ENCODE measurements around the gene CHRM1.

CHRM1 gene

GRCh38 chr11:62881579-62882430 lies 39.4 kb downstream of the CHRM1 start:
- peaks cover 49% of the 10 kb centered on the region for H3K36me3 ChIP-seq (ENCODE audit: control insufficient read depth, insufficient read depth, low read length, severe bottlenecking)
- peak overlapping the region; percentile 100 for H3K9ac ChIP-seq (ENCODE audit: low read length)
- no peaks in the 10 kb centered on the region for H3K9me3 ChIP-seq (ENCODE audit: control insufficient read depth, low read length)
- H3K4me1 ChIP-seq (ENCODE audit: control insufficient read depth, insufficient read depth, low read length), result peaks cover 50% of the 10 kb centered on the region
- H3K4me3 ChIP-seq (ENCODE audit: low read length), result peak overlapping the region; percentile 99
- DNase-seq (ENCODE audit: low read depth), result peak; percentile 99
- H3K27me3 ChIP-seq (replicated peaks; ENCODE audit: control insufficient read depth, insufficient read depth, low read length), result no peaks in the 10 kb centered on the region

GRCh38 chr11:62880803-62881578 lies 40.2 kb downstream of the CHRM1 start, which contains the start of gene SLC3A2:
Gene SLC3A2 (plus strand): TSS chr11:62880896. CDS start chr11:62881024, 128 bp downstream.
- no peaks in the 10 kb centered on the region for H3K27me3 ChIP-seq (replicated peaks; ENCODE audit: control insufficient read depth, insufficient read depth, low read length)
- peak within 1 kb of the TSS; percentile 99 for H3K4me3 ChIP-seq (ENCODE audit: low read length)
- peak; percentile 93 for DNase-seq (ENCODE audit: low read depth)
- H3K36me3 ChIP-seq (ENCODE audit: control insufficient read depth, insufficient read depth, low read length, severe bottlenecking), result peaks cover 40% of the 10 kb centered on the region
- H3K4me1 ChIP-seq (ENCODE audit: control insufficient read depth, insufficient read depth, low read length), result peaks cover 44% of the 10 kb centered on the region
- H3K9me3 ChIP-seq (ENCODE audit: control insufficient read depth, low read length), result no peaks in the 10 kb centered on the region
- peak within 1 kb of the TSS; percentile 100 for H3K9ac ChIP-seq (ENCODE audit: low read length)

GRCh38 chr11:62880231-62880802 lies 40.8 kb downstream of the CHRM1 start:
- Histone ChIP-seq H3K4me1 (ENCODE audit: control insufficient read depth, insufficient read depth, low read length) (peaks cover 39% of the 10 kb centered on the region), H3K9ac (ENCODE audit: low read length) (peak overlapping the region; percentile 100), H3K9me3 (ENCODE audit: control insufficient read depth, low read length) (no peaks in the 10 kb centered on the region), H3K4me3 (ENCODE audit: low read length) (peak overlapping the region; percentile 99), H3K27me3 (replicated peaks; ENCODE audit: control insufficient read depth, insufficient read depth, low read length) (no peaks in the 10 kb centered on the region), H3K36me3 (ENCODE audit: control insufficient read depth, insufficient read depth, low read length, severe bottlenecking) (peaks cover 34% of the 10 kb centered on the region)
- peak; percentile 80 for DNase-seq (ENCODE audit: low read depth)

- H3K4me3 ChIP-seq (ENCODE audit: low read length), result peak overlapping the region; percentile 99
- H3K36me3 ChIP-seq (ENCODE audit: control insufficient read depth, insufficient read depth, low read length, severe bottlenecking), result peaks cover 25% of the 10 kb centered on the region
- no peak for DNase-seq (ENCODE audit: low read depth)
- no peaks in the 10 kb centered on the region for H3K9me3 ChIP-seq (ENCODE audit: control insufficient read depth, low read length)
- peak overlapping the region; percentile 100 for H3K9ac ChIP-seq (ENCODE audit: low read length)
- H3K4me1 ChIP-seq (ENCODE audit: control insufficient read depth, insufficient read depth, low read length), result peaks cover 33% of the 10 kb centered on the region
- H3K27me3 ChIP-seq (replicated peaks; ENCODE audit: control insufficient read depth, insufficient read depth, low read length), result no peaks in the 10 kb centered on the region
These were observed 41.8 kb downstream of the CHRM1 start for GRCh38 chr11:62879235-62879978.

GRCh38 chr11:62876712-62877111 lies 44.5 kb downstream of the CHRM1 start:
- H3K4me3 ChIP-seq (ENCODE audit: low read length), result no peak overlapping the region
- H3K27me3 ChIP-seq (replicated peaks; ENCODE audit: control insufficient read depth, insufficient read depth, low read length), result no peaks in the 10 kb centered on the region
- no peak for DNase-seq (ENCODE audit: low read depth)
- no peaks in the 10 kb centered on the region for H3K36me3 ChIP-seq (ENCODE audit: control insufficient read depth, insufficient read depth, low read length, severe bottlenecking)
- no peaks in the 10 kb centered on the region for H3K9me3 ChIP-seq (ENCODE audit: control insufficient read depth, low read length)
- no peak overlapping the region for H3K9ac ChIP-seq (ENCODE audit: low read length)
- H3K4me1 ChIP-seq (ENCODE audit: control insufficient read depth, insufficient read depth, low read length), result peaks cover 14% of the 10 kb centered on the region

- peaks cover 14% of the 10 kb centered on the region for H3K4me1 ChIP-seq (ENCODE audit: control insufficient read depth, insufficient read depth, low read length)
- no peaks in the 10 kb centered on the region for H3K9me3 ChIP-seq (ENCODE audit: control insufficient read depth, low read length)
- H3K27me3 ChIP-seq (replicated peaks; ENCODE audit: control insufficient read depth, insufficient read depth, low read length), result no peaks in the 10 kb centered on the region
- H3K9ac ChIP-seq (ENCODE audit: low read length), result no peak overlapping the region
- no peaks in the 10 kb centered on the region for H3K36me3 ChIP-seq (ENCODE audit: control insufficient read depth, insufficient read depth, low read length, severe bottlenecking)
- no peak overlapping the region for H3K4me3 ChIP-seq (ENCODE audit: low read length)
- no peak for DNase-seq (ENCODE audit: low read depth)
These were observed 45.3 kb downstream of the CHRM1 start for GRCh38 chr11:62875698-62876478.

- Histone ChIP-seq H3K9me3 (ENCODE audit: control insufficient read depth, low read length) (no peaks in the 10 kb centered on the region), H3K9ac (ENCODE audit: low read length) (no peak overlapping the region), H3K4me3 (ENCODE audit: low read length) (no peak overlapping the region), H3K4me1 (ENCODE audit: control insufficient read depth, insufficient read depth, low read length) (peaks cover 10% of the 10 kb centered on the region), H3K36me3 (ENCODE audit: control insufficient read depth, insufficient read depth, low read length, severe bottlenecking) (no peaks in the 10 kb centered on the region), H3K27me3 (replicated peaks; ENCODE audit: control insufficient read depth, insufficient read depth, low read length) (no peaks in the 10 kb centered on the region)
- no peak for DNase-seq (ENCODE audit: low read depth)
These were observed 46.3 kb downstream of the CHRM1 start for GRCh38 chr11:62874851-62875250.

GRCh38 chr11:62865635-62866034 lies 55.5 kb downstream of the CHRM1 start:
- Histone ChIP-seq H3K4me1 (ENCODE audit: control insufficient read depth, insufficient read depth, low read length) (peaks cover 10% of the 10 kb centered on the region), H3K9me3 (ENCODE audit: control insufficient read depth, low read length) (no peaks in the 10 kb centered on the region), H3K27me3 (replicated peaks; ENCODE audit: control insufficient read depth, insufficient read depth, low read length) (no peaks in the 10 kb centered on the region), H3K4me3 (ENCODE audit: low read length) (no peak overlapping the region), H3K9ac (ENCODE audit: low read length) (no peak overlapping the region), H3K36me3 (ENCODE audit: control insufficient read depth, insufficient read depth, low read length, severe bottlenecking) (no peaks in the 10 kb centered on the region)
- no peak for DNase-seq (ENCODE audit: low read depth)

GRCh38 chr11:62863687-62864335 lies 57.4 kb downstream of the CHRM1 start:
- peak overlapping the region; percentile 32 for H3K9ac ChIP-seq (ENCODE audit: low read length)
- no peaks in the 10 kb centered on the region for H3K36me3 ChIP-seq (ENCODE audit: control insufficient read depth, insufficient read depth, low read length, severe bottlenecking)
- no peak overlapping the region for H3K4me3 ChIP-seq (ENCODE audit: low read length)

More at GRCh38 chr11:62863687-62864335, 57.4 kb downstream of the CHRM1 start:
- Histone ChIP-seq H3K27me3 (replicated peaks; ENCODE audit: control insufficient read depth, insufficient read depth, low read length) (no peaks in the 10 kb centered on the region), H3K4me1 (ENCODE audit: control insufficient read depth, insufficient read depth, low read length) (peaks cover 10% of the 10 kb centered on the region), H3K9me3 (ENCODE audit: control insufficient read depth, low read length) (no peaks in the 10 kb centered on the region)
- DNase-seq (ENCODE audit: low read depth), result no peak

All from adipocyte (in vitro differentiated cells).